Endothelial cell of umbilical vein (primary cell): ENCODE results near the gene HMG20A. TPM values are rescaled to one million over a fixed set of nuclear protein-coding genes. Genes with fewer than 3 reads are reported as not detected.

Experiments
- BruUV-seq: library from RNA; stranded (reverse); fragments of 400-500 nt; replicated peaks from 2 replicates; lab custom pipeline; 2021; lab: Mats Ljungman, UMichigan
- CTCF ChIA-PET: fragments of 300-600, 350-600 bp; sonication (Branson Sonifier 250); formaldehyde crosslinking; loops from one replicate; lab custom pipeline; 2021; ENCODE audit warnings: antibody characterized with exemption, inconsistent platforms; lab: Charles Lee
- POLR2A ChIA-PET: fragments of 300-600, 350-600 bp; sonication (Branson Sonifier 250); formaldehyde crosslinking; loops from one replicate; lab custom pipeline; 2021; ENCODE audit warnings: antibody characterized with exemption, inconsistent platforms; lab: Charles Lee
- DNase-seq: peaks from one replicate; pipeline ENCODE4 v3.0.0-alpha.2; 2011; ENCODE audit warnings: low read depth, low spot score
- FAIRE-seq: peaks from 2 replicates; lab custom pipeline; 2011; peaks lifted over from hg19 to GRCh38; lab: Jason Lieb, UNC
- H2AFZ ChIP-seq: 2 replicates; pipeline ENCODE4 v1.6.0; 2012; ENCODE audit warnings: low read depth, low read length, control low read depth, inconsistent platforms
- H3K27ac ChIP-seq: 2 replicates; pipeline ENCODE4 v1.5.1; 2011; ENCODE audit warnings: low read depth, mild to moderate bottlenecking, control low read depth, low read length, moderate library complexity; ENCODE audit not compliant: insufficient read depth
- H3K27me3 ChIP-seq, 2 experiments: 2 replicates each; pipeline versions ENCODE4 v1.6.0 to v1.6.1; 2011; ENCODE audit warnings: low read length in 2 of 2, mixed read lengths in 1 of 2; ENCODE audit not compliant: control insufficient read depth in 2 of 2, insufficient read depth in 2 of 2
- H3K36me3 ChIP-seq, 2 experiments: 2 replicates in 1 of 2; 3 replicates in 1 of 2; pipeline ENCODE4 v1.5.1; 2011; ENCODE audit warnings: low read length in 2 of 2, mild to moderate bottlenecking in 1 of 2, moderate library complexity in 1 of 2; ENCODE audit not compliant: control insufficient read depth in 2 of 2, insufficient read depth in 2 of 2; ENCODE audit errors: extremely low read depth in 1 of 2
- H3K4me1 ChIP-seq: 3 replicates; pipeline ENCODE4 v1.5.1; 2011; ENCODE audit warnings: mild to moderate bottlenecking, low read length; ENCODE audit not compliant: control insufficient read depth, insufficient read depth; ENCODE audit errors: extremely low read depth
- H3K4me2 ChIP-seq: 2 replicates; pipeline ENCODE4 v1.6.1; 2011; ENCODE audit warnings: low read length, control low read depth, mixed read lengths; ENCODE audit not compliant: insufficient read depth
- H3K4me3 ChIP-seq, 3 experiments: fragments of 200-600 bp in 1 of 3; sonication (generic), shearing (Covaris generic) in 1 of 3; replicated peaks in 1 of 3; 2 replicates each; pipeline ENCODE4 v1.5.1; 2011 to 2016; ENCODE audit warnings: control low read depth in 3 of 3, low read length in 3 of 3, mild to moderate bottlenecking in 2 of 3, inconsistent platforms in 1 of 3, low read depth in 1 of 3, moderate library complexity in 1 of 3; ENCODE audit not compliant: insufficient read depth in 1 of 3
- H3K79me2 ChIP-seq: 2 replicates; pipeline ENCODE4 v1.6.0; 2012; ENCODE audit warnings: low read length, inconsistent platforms; ENCODE audit not compliant: control insufficient read depth, insufficient read depth
- H3K9ac ChIP-seq: replicated peaks from 2 replicates; pipeline ENCODE3; 2011; ENCODE audit warnings: low read length, control low read depth; ENCODE audit not compliant: insufficient read depth; ENCODE audit errors: extremely low read depth
- H3K9me1 ChIP-seq: replicated peaks from 3 replicates; pipeline ENCODE4 v1.6.0; 2011; ENCODE audit warnings: mild to moderate bottlenecking, low read length; ENCODE audit not compliant: control insufficient read depth, insufficient read depth; ENCODE audit errors: extremely low read depth
- H3K9me3 ChIP-seq: replicated peaks from 2 replicates; pipeline ENCODE4 v1.5.1; 2012; ENCODE audit warnings: low read length, inconsistent platforms; ENCODE audit not compliant: control insufficient read depth, insufficient read depth
- H4K20me1 ChIP-seq: replicated peaks from 2 replicates; pipeline ENCODE3; 2011; ENCODE audit warnings: mild to moderate bottlenecking, low read length; ENCODE audit not compliant: control insufficient read depth, insufficient read depth; ENCODE audit errors: extremely low read depth
- CTCF ChIP-seq, 2 donors: IDR thresholded peaks; 1 replicate in 1 of 2; 2 replicates in 1 of 2; pipeline ENCODE4 v1.5.1; 2011; ENCODE audit warnings: low read length in 2 of 2, mild to moderate bottlenecking in 2 of 2, moderate library complexity in 2 of 2, control low read depth in 1 of 2, inconsistent platforms in 1 of 2, low read depth in 1 of 2; ENCODE audit not compliant: insufficient read depth in 1 of 2; ENCODE audit errors: extremely low read depth in 1 of 2
- EZH2 ChIP-seq: IDR thresholded peaks from 2 replicates; pipeline ENCODE4 v1.6.1; 2012; ENCODE audit warnings: borderline replicate concordance, low read depth, mild to moderate bottlenecking, moderate library complexity, low read length, inconsistent platforms; ENCODE audit not compliant: severe bottlenecking
- FOS ChIP-seq: IDR thresholded peaks from 2 replicates; pipeline ENCODE4 v1.6.1; 2011; ENCODE audit warnings: mild to moderate bottlenecking, low read length, moderate library complexity, borderline replicate concordance; ENCODE audit not compliant: insufficient read depth
- GATA2 ChIP-seq: IDR thresholded peaks from 2 replicates; pipeline ENCODE4 v1.7.0; 2011; ENCODE audit warnings: low read depth, mild to moderate bottlenecking, moderate library complexity, mixed read lengths, low read length; ENCODE audit not compliant: insufficient read length, insufficient read depth
- JUN ChIP-seq: IDR thresholded peaks from 2 replicates; pipeline ENCODE4 v1.6.1; 2011; ENCODE audit warnings: borderline replicate concordance, low read depth; ENCODE audit not compliant: insufficient read length, insufficient read depth
- MAX ChIP-seq: IDR thresholded peaks from 2 replicates; pipeline ENCODE4 v1.6.1; 2011; ENCODE audit not compliant: insufficient read depth, insufficient read length
- MYC ChIP-seq: IDR thresholded peaks from one replicate; pipeline ENCODE4 v1.6.1; 2011; ENCODE audit warnings: mild to moderate bottlenecking, low read depth, low read length
- POLR2A ChIP-seq: IDR thresholded peaks from 2 replicates; pipeline ENCODE4 v1.6.1; 2012; ENCODE audit warnings: low read depth, mild to moderate bottlenecking, control low read depth, low read length
- POLR2AphosphoS5 ChIP-seq: IDR thresholded peaks from 2 replicates; pipeline ENCODE4 v1.6.1; 2012; ENCODE audit warnings: low read depth, mild to moderate bottlenecking, control low read depth, low read length, moderate library complexity; ENCODE audit not compliant: insufficient read depth
- dilution Hi-C: fragments of 300-500 bp; cut with MboI; formaldehyde crosslinking; loops from one replicate; pipeline ENCODE4 v1.15.0; 2019; ENCODE audit warnings: low sequenced_read_pairs; ENCODE audit not compliant: extremely low pct_ligation_motif_present
- intact Hi-C: fragments of 100-400 bp; cut with micrococcal nuclease; formaldehyde crosslinking; loops from one replicate; pipeline ENCODE4 v1.10.0; 2022
- polyA plus RNA-seq, 4 experiments: library from polyadenylated mRNA; depleted of rRNA in 3 of 4; stranded (reverse) in 3 of 4; unstranded in 1 of 4; fragments of >200 nt; gene quantifications; 2 replicates each; pipeline versions ENCODE4 v1.2.1 to v1.2.3, GENCODE V29; 2011 to 2012; ENCODE audit warnings: missing spikeins in 1 of 4
- total RNA-seq: library from RNA; stranded (reverse); gene quantifications from 2 replicates; pipeline ENCODE4 v1.2.3, GENCODE V29; 2021

HMG20A gene
- total and polyA plus RNA-seq, 2 donors (not counting 3 experiments of a cell fraction or from before 2014, with no cell fraction given): 35.8 to 44.0 TPM

- no TSS peak for BruUV-seq
- Histone ChIP-seq H3K4me3 (no peak overlapping the region), H3K4me2 (no peak overlapping the region), H3K4me1 (no peaks in the 10 kb centered on the region), H3K79me2 (no peaks in the 10 kb centered on the region), H3K36me3 (no peaks in the 10 kb centered on the region), H3K27ac (no peak overlapping the region), H3K27me3 (peaks cover 0 to 3% of the 10 kb centered on the region in 2 experiments), H3K9ac (no peak overlapping the region), H3K9me3 (no peaks in the 10 kb centered on the region), H4K20me1 (no peaks in the 10 kb centered on the region), H3K9me1 (no peaks in the 10 kb centered on the region), H2AFZ (no peak overlapping the region)
- FAIRE-seq (no peak), DNase-seq (no peak)
- intact Hi-C loops: no loop called here
- dilution Hi-C loops: no loop called here
- TF ChIP-seq GATA2 (no peak), MAX (no peak), POLR2AphosphoS5 (no peak), JUN (no peak), CTCF (IDR thresholded peaks at IDR 0.05; ENCODE audit: extremely low read depth in 1 of 2, insufficient read depth in 1 of 2, low read depth in 1 of 2, low read length in 2 of 2) (no peak), FOS (no peak), MYC (no peak), EZH2 (no peak), POLR2A (no peak)
- ChIA-PET CTCF (interaction anchor here (1.3 to 2.0 kb wide), 3 partner anchors 8 to 22 kb away, joined by 3 to 5 read pairs (median 4); no protein-coding TSS in a partner anchor), POLR2A (no interaction called here)
These were observed 100.5 kb downstream of the HMG20A start for GRCh38 chr15:77521206-77521605.
